HG03520 (cell line): ENCODE results near the gene SLC12A3.
A peak's percentile ranks its signal among the peaks of the same experiment; 100 is the strongest.
"Not testable (repeated sequence)": the region's sequence is repeated elsewhere in the genome, so short reads cannot be mapped to it uniquely, and the experiment has no call there.

ENCODE experiments used
- ATAC-seq: cut with Tn5 transposase; IDR thresholded peaks from one replicate; pipeline ENCODE4 v1.9.1; 2021; ENCODE audit warnings: mild to moderate bottlenecking, moderate library complexity; ENCODE audit not compliant: unreplicated experiment

Gene SLC12A3

GRCh38 chr16:56915336-56916119, 50.5 kb downstream of the SLC12A3 start:
- ATAC-seq, result no peak

DNA sequence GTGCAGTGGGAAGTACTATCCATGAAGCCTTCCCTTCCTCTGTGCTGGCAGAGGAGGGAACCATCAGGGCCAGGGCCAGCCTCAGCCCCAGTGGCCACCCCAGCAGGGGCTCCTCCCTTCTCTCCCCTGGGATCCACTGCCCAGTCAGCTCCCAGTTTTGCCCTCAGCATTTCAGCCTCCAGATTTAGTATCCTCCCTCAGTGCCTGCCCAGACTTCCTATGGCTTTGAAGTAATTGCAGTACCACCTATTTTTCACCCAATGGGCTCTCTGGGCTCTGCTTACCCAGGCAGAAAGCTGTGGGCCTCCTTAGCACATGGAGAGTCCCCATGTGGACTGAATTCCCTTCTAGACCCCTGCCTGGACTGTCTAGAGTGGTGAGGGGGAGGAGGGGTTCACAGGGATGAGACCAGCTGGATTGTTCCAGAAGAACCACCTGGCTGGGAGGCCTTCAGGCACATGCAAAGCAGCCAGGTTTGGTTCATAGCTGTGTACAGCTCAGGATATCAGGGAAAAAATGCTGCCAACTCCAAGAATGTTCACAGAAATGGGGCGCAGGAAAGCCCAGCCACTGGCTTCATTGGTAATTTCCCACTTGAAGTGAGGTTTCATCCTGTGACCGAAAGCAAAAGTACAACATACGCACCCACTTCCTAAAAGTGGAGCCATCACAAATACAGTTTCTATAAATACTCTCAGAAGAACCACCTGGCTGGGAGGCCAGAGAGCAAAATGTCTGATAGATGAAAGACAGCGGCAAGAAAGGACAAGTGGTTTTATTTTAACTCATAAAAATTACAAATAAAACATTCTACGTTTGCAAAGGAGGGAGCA, 51.8 kb downstream of the SLC12A3 start:
- peak; percentile 61 for ATAC-seq

GRCh38 chr16:56918467-56919012, 53.5 kb downstream of the SLC12A3 start:
- ATAC-seq, result no peak

DNA sequence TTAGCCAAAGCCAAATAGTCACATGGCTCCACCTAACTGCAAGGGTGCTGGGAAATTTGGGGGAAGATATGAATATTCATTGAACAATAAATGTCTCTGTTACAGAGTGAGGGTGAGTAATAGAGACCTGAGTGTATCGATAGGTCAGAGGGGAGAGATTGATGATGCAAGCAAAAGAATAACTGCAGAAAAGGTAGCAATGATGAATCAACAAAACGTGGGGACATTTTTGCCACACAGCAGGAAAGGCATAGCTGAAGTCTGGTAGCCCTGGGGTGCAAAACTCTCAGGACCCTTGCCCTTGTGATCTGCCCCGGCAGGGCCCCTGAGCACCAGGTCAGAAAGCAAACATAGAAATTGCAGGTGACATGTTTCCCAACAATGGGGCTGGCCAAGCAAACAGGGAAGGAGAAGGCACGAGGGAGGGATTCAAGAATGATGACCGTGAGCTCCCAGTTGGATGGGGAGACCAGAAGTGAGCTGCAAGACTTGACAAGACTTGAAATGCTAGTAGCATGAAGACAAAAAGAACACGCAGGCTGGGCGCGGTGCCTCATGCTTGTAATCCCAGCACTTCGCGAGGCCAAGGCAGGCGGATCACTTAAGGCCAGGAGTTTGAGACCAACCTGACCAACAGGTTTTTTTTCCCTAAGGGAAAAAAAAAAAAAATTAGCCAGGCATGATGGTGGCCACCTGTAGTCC, 54.2 kb downstream of the SLC12A3 start:
- no peak for ATAC-seq

DNA sequence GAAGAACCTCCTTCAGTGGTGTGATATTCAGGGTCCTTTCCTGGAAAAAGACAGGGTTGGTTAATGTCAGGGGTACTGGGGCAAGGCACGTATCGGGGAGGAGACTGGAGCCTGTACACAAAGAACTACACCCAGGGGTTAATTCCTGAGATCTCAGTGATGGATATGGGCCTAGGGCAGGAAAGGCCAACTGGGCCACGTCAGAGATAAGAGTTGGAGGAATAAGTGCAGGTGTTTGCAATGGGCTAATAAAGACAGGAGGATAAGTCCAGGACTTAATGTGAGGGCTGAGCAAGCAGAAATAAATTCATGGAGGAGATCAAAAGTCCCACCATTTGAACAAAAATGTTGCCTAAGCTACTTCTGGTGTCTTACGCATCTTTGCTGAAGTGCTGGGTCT, 56.6 kb downstream of the SLC12A3 start:
- no peak for ATAC-seq

GRCh38 chr16:56923481-56924091, 58.6 kb downstream of the SLC12A3 start:
- ATAC-seq, result no peak

DNA sequence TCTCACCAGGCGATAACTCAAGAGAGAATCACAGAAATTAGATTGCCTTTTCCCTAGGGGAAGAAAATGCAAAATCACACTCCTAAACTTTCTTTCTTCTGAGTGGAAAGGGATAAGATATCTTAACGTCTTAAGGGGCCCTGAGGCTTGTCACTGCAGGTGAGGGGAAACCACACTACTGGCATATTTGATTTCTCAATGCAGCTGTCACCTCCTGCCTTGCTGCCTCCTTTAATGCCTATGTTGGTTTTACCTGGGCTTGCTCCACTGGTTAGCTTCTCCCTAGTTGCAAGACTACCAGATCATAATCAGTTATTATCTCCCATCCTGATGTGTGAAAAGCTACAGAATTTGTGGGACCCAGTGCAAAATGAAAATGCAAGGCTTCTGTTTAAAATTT, 62.5 kb downstream of the SLC12A3 start:
- no peak for ATAC-seq

- ATAC-seq, result no peak
Observed at GRCh38 chr16:56929639-56930038, 64.6 kb downstream of the SLC12A3 start.

GRCh38 chr16:56930486-56931270, 65.7 kb downstream of the SLC12A3 start:
- no peak for ATAC-seq

GRCh38 chr16:56931271-56931891, 66.4 kb downstream of the SLC12A3 start:
- ATAC-seq, result peak; percentile 23

DNA sequence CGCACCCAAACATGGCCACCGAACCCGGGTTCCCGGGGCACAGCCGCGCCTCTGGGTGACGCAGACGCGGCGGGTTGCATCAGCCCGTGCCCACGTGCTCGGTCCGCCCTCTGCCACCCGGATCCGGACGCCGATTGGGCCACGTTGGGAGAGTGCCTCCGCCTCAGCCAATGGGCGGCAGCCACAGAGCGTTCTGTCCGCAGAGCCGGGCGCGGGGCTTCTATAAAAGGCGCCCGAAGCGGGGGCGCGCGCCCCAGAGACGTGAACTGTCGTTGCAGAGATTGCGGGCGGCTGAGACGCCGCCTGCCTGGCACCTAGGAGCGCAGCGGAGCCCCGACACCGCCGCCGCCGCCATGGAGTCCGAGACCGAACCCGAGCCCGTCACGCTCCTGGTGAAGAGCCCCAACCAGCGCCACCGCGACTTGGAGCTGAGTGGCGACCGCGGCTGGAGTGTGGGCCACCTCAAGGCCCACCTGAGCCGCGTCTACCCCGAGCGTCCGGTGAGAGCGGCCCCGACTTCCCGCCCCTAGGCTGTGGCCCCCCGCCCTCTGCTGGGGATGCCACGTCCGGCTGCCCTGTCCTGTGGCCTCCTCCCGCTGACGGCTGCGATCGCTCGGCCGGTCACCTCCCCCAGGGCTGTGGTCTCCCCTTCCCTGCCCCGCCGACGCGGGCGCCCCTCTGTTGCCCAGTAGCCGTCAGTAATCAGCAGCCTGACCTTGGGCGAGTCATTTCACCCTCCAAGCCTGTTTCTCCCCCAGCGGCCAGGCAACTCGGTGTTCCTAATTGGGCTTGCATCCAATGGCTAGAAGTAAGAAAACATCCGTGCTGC, 67.1 kb downstream of the SLC12A3 start, which contains the start of gene HERPUD1:
HERPUD1 (plus strand) TSS at position 251 of the 829 bp plus-strand sequence; CDS start at position 354, 103 bp downstream.
- ATAC-seq, result peak; percentile 83

DNA sequence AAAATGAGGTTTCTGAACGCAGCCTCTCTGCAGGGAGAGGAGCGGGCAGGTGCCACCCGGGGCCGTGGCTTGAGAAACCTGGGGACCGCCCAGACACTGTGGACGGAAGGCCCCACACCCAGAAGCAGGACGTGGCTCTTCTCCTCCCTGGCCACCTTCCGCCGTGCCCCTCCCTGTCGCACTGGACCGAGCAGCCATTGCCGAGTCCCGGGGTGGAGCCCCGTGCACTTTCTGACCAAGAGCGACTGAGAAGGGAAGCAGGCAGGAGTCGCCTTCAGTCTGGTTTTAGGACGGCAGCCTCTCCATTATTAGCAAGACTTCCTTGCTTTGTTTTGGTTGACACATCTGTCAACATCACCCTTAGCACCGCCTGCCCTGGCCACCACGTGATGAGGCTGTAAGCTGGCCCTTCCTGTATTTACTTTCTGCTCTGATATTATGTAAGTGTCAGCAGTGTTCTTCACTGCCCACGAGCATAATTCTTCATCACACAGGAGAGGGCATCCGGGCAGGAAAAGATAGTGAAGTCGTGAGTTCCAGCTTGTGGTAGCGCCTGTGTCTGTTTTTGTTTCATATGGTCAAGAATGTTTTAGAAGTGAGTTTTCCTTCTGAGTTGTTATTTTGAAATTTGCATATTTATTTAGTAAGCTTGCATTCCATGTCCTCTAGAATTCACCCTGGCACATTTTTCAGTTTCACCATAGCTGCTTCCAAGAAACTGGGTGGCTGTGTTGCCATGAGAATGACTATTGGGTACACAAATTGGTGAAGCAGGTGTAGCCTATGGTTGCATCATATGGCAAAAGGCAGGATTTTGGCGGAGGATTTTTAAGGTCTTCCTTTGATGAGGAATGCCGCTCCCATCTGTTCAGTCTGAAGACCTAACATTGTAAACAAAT, 68.0 kb downstream of the SLC12A3 start:
- ATAC-seq, result no peak

DNA sequence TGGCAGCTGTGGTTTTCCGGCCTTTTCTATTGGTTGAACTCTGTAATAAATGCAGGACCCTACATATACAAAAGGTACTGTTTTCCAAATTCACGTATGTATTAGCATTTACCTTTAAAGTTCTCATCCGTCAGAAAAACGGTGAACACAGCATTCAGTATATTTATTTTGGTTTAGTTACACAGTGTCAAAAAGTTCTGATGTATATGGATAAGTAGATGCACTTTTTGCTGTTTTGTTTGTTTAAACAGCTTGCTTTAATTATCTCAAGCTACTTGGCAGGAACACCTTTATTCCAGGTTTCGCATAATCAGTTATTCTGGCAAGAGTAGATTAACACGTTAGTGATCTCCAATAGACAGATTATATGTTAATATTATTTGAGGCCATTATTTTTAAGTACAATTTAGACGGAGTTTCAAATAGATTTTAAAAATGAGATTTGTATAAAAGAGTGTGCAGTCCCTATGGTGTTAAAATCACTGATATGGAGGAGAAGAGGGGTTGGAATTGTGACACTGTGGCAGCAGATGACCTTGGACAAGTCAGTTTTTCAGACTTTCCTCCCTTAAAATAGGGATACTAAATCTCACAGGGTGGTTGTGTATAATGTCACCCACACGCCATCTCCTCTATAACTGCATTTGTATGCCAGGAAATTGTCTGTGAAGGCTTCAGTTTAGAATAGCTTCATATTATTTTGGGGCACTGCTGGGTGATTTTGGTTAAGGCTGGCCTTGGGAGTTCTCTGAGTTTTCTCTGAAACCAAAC, 69.0 kb downstream of the SLC12A3 start:
- ATAC-seq, result no peak

- not testable (repeated sequence) for ATAC-seq
Observed at GRCh38 chr16:56934599-56935145, 69.7 kb downstream of the SLC12A3 start.

DNA sequence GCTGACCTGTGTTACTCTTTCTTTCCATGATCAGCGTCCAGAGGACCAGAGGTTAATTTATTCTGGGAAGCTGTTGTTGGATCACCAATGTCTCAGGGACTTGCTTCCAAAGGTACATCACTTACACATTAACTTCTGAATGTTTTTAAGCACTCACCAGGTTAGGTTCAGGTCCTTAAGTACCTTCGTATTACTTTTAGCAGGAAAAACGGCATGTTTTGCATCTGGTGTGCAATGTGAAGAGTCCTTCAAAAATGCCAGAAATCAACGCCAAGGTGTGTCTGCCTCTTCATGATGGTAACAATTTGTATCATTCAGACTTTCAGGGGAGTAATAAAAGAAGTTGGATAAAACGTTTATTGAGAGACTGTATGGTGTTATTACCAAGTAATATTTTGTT, 70.2 kb downstream of the SLC12A3 start:
- no peak for ATAC-seq

DNA sequence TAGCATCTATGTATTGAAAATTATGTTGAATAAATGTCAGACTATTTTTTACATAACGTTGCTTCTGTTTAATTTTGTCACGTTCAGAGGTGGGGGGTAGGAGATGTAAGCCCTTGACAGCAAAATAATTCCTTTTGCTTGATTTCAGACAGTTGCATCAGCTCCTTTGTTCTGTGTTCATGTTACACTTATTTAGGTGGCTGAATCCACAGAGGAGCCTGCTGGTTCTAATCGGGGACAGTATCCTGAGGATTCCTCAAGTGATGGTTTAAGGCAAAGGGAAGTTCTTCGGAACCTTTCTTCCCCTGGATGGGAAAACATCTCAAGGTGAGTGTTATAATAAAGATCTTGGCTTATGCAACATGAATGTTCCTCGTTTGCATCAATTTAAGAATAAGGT, 71.5 kb downstream of the SLC12A3 start:
- ATAC-seq, result no peak
